Activated T-helper 9 cell treated with anti-CD3 and anti-CD28 coated beads, Interleukin-2, amount 50 U/mL, for 16 hours (primary cell): ENCODE data around the gene NT5C1B.

Source experiments
- DNase-seq: peaks from one replicate; pipeline ENCODE4 v3.0.0-alpha.2; 2020; ENCODE audit warnings: low read depth

Gene NT5C1B

DNA sequence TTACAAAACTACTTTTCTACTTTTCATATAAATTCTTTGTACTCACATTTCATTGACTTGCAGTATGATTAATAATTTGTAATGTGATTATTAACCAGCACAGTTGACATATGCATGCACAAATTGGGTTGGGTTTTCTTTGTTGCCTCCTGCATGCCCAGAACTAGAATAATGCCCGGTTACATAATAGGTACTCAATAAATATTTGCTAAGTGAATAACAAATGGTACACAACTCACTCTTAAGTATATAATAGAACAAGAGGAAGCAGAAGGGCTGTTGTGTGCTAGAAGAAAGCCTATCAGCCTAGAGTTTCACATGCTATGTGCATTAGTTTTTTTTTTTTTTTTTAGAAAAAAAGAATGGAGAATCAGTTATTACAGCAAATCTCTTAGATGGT is 38.2 kb downstream of the NT5C1B start:
- no peak for DNase-seq

DNA sequence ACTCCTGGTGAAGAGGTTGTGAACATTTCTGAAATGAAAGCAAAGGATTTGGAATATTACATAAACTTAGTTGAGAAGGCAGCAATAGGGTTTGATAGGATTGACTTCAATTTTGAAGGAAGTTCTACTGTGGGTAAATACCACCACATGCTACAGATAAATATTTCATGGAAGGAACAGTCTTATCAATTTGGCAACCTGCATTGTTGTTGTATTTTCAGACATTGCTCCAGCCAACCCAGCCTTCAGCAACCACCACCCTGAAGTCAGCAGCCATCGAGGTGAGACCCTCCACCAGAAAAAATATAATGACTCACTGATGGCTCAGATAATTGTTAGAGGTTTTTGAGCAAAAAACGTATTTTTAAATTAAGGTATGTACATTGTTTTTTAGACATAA is 38.9 kb downstream of the NT5C1B start:
- DNase-seq, result no peak

DNA sequence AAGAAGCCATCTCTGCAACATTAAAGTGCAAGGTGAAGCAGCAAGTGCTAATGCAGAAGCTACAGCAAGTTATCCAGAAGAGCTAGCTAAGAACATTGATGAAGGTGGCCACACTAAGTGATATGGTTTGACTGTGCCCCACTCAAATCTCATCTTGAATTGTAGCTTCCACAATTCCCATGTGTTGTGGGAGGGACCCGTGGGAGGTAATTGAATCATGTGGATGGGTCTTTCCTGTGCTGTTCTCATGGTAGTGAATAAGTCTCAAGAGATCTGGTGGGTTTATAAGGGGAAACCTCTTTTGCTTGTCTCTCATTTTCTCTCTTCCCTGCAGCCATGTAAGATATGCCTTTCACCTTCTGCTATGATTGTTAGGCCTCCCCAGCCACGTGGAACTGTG is 40.3 kb downstream of the NT5C1B start:
- DNase-seq, result no peak

DNA sequence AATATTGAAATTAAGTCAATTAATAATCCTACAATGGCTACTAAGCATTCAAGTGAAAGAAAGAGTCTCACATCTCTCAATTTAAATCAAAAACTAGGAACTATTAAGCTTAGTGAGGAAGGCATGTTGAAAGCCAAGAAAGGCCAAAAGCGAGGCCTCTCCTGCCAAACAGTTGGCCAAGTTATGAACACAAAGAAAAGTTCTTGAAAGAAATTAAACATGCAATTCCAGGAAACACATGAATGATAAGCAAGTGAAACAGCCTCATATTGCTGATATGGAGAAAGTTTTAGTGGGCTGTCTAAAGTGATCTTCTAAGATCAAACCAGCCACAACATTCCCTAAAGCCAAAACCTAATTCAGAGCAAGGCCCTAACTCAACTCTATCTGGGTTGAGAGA is 40.7 kb downstream of the NT5C1B start:
- DNase-seq, result no peak

DNA sequence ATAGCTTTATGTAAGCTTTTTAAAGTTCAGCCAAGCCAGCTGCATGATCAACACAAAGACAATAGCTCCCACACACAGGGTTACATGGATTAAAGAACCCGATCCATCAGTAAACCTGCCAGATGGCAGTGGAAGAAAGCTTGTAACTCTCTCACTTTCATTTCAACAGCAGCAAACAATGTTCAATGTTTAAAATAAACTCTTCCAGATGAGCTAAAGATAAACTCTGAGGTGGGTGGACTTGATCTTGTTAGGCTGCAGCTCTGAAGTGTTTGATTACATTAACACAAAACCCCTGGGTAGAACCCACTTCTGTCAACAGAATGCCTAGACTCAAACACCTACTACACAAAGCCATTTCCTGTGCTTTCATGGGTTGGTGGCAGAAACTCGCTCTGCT is 42.8 kb downstream of the NT5C1B start:
- no peak for DNase-seq

DNA sequence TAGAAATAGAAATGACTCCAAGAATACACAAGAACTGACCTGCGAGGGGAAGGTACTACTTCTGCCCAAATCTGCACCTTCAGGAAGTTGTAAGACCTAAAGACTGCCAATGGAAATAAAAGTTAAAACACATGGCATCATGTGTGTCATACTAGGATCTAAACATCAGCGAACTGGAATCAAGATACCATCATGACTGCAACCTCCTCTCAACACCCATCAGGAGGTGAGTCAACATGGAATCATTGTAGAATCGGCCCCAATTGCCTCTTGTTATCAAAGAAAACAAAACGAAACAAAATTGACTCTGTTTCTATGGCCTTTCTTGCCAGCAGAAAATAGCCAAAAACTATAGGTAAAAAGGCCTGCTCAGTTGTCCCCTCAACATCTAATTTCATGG is 44.0 kb downstream of the NT5C1B start:
- no peak for DNase-seq

DNA sequence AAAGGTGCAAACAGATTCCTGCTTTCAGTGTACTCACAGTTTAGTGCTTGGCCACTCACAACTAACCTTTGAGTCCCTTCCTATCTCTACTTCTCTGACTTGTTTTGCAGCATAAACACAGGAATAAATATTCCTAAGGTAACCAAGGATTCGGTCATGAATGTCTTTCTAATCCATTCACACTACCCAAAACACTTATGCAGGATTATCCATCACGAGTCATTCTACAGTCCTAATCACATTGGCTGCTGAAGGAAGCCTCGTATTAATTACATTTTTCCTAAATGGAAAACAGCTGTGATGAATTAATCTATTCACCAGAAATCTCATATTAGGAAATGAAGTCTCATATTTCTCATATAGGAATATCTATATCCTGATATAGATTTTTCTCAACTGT is 45.2 kb downstream of the NT5C1B start:
- no peak for DNase-seq

DNA sequence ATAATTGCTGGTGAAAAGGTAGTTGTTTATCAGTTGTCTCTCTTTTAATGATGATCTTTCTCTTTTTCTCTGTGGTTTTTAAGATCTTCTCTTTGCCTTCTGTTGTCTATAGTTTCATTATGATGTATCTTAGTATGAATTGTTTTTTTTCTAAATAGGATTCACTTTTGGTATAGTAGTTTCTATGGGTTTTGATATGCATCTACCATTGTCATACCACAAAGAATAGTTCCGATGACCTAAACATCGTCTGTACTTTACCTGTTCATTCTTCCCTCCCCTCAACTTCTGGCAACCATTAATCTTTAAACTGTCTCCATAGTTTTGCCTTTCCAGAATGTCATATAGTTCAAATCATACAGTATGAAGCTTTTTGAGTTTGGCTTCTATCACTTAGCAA is 48.5 kb downstream of the NT5C1B start:
- DNase-seq, result no peak

DNA sequence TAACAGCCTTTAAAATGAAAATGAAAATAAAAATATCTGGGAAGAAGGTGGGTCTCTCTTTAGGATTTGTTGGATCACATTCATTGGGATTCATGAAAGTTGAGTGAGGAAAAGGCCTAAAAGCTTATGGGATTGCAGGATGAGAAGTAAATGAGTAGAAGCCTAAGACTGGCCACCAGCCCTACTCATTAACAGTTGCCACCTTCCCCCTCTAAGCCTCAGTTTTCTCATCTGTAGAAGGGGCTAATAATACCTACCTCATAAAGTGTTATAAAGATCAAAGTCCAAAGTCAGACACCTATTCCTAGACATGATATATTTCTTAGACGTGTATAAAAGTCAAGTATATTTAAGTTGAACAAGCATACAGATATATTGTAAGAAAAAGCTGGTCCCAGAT is 52.7 kb downstream of the NT5C1B start:
- no peak for DNase-seq

DNA sequence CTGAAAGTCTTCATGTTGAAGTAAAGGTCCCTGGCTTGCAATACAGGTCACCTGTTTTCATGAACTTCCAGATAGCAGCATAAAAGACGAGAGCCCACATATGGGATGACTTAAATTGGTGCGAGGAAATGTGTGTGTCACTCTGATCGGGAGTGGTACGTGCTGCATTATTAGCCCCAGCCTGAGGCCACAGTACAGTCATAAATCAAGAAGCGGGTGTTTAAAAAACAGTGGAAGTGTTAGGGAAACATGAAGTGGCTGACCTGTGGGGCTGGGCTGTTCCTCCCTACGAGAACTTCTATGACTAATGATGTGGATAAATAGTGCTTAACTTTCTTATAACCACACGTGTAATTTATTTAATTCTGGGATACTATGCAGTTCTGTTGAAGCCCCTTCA is 53.3 kb downstream of the NT5C1B start:
- no peak for DNase-seq

DNA sequence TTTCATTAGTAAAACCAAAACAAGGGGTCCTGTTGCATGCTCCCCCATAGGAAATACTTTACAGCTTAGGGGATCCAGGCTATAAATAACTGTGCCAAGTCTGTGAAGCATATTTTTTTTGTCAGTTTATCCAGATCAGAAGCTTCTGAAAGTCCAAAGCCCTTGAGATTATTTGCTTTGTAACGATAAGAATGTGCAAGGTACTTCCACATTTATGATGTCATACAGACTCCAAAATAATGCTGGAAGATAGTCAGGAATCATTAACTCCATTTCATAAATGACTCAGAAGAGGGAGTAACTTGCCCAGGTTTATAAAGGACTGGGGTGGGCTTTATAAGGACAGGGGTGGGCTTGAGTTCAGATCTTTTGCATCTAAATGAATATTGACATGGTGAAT is 58.2 kb downstream of the NT5C1B start:
- DNase-seq, result no peak

DNA sequence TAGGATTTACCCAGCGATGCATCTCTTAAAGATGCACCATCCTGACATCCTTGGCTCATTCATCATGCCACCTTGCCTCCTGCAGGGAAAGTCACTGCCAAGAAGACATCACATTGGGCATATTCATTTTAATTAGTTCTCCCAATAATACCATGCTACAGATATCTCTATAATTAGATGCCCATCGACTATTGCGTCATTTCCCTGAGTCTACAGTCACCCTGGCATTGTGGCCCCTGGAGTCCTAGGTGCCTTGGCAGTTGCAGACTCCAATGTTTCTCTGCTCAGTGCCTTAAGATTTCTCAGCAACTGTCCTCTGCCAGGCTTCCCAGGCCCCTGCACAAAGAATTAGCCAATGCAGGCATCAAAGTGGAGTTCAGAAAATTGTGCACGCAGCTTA is 61.5 kb downstream of the NT5C1B start:
- DNase-seq, result no peak

DNA sequence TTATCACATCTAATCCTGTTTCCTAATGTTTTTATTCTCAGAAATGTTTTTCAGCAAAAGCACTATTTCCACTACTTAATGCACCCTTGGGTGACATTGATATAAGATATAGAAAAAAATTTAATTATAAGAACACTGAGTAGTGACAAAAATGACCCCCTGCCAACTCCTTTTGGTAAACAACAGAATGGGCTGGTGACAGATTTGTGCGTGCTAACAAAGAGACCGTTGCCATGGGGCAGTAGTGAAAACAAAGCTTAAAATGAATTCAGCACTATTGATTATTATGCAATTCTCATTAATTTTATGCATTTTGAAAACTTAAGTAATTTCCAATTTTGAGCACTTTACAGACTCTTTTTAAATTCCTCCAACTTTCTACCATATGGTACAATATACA is 62.0 kb downstream of the NT5C1B start:
- no peak for DNase-seq

DNA sequence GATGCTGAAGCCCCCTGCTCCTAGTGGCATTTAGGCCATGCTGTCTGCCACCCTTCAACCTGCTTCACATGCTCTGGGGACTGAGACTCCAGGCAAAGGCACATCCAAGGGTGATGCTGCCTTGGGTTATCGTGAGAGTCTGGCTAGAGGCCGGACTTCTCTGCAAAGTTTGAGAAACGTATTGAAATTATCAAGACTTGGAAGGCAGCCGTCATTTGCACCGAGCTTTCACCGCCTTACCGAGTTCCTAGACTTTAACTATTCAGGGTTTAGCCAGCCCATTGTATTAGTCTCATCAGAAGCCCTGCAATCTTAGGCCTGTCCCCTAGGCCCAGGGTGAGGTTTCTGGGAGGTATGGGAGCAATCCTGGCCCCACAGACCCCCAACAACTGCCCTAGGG is 62.9 kb downstream of the NT5C1B start:
- DNase-seq, result no peak

DNA sequence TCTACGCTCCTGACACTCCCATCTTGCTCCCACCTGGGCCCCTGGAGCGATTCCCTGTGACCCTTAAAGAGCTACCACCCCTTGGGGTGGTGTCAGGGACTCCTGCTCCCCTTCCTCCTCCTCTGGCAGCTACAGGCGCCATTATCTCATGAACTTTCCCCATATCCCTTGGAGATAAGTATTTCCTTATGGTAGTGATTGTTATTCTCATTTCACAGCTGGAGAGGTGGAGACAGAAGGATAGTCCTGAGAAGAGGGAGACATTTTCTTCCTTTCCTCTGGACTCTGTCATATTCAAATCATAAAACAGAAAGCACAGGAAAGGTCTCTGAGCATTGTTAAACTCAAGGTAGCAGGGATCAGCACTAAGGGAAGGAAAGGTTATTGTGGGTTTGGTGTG is 63.5 kb downstream of the NT5C1B start:
- no peak for DNase-seq

DNA sequence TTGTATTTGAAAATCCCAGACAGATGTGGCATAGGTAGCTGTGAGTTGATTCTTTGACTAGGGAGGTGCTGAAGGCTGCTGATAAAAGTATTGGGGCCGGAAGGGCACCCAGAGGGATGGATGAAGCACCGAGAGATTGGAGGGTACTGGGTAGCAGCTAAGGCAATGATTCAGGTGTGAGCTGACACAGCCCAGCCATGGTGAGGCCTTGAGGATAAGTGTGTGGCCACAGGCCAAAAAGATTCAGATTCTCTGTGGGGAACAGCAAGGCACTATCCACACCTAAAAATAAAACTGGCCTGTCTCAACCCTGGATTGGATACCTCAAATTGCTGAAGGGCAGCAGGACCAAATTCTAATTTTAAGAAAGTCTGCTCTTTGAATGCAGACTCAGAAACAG is 64.1 kb downstream of the NT5C1B start:
- DNase-seq, result no peak

DNA sequence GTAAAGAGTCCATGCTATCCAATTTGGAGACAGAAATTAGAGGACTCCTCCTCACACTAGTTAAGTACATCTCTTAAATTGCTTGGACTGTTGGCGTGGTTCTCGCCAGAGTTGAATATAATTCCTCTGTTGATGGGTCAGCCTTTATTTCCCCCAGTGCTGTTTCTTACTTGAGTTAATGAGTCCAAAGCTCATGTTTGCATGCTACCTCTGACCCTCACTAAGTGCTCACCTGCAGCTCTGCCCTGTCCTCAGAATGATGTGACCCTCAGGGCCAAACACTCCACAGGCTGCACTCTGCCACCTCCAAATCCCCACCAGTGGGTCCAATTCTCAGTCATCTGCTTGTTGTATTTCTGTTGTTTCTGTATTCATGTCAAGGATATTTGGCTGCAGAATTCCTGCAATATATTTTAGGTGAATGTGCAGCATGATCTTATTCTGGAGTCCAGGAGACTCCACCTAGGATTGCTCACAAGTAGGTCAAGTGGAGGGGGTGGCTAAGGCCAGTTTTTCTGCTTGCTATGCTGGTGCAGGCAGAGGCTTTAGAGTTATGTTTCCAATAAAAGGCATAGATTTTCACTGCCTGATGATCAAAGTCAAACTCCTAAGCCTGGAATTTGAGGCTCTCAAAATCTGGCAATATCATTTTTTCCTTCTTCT is 66.8 kb downstream of the NT5C1B start:
- no peak for DNase-seq

DNA sequence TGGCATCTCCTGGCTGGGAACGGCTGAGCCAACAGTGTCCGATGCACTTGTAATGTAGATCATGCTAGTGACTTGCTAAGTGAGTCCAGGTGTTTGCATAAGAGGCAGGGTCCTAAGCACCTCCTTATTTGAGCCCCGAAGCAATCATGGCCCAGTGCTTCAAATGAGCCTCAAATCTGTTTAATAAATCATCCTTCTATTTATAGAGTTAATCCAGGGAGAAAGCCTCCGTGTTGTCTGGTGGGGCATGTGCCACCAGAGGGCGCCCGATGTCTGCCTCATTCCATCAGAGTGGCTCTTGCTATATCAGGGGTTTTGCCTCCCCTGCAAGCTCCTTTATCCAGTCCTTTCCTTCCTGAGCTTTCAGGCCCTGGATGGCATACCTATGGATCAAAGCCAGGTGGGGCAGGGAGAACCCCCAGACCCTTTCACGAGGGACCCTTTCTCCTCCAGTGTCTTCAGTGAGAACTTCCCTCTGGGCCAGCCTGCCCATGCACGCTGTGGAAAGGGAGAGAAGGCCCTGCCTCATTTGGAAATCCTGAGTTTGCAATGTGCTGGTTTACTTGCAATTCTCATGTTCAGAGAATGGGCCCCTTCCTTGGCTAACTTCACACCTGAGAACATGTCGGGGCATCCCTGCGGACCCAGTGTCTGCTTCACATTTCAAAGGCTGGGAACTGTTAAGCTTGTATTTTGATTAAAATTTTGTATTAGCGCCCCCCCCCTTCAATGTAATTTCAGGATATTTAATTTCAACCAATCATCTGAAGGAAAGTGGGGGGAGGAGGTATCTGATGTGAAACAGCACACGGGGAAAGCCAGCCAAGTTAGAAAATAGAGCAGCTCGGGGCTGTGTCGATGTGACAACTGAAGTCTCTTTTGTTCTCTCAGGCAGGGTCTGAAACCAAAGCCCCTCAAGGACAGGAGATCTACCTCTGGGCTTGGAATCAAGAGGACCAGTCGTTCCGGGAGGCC is 68.6 kb downstream of the NT5C1B start:
- peak; percentile 57 for DNase-seq

DNA sequence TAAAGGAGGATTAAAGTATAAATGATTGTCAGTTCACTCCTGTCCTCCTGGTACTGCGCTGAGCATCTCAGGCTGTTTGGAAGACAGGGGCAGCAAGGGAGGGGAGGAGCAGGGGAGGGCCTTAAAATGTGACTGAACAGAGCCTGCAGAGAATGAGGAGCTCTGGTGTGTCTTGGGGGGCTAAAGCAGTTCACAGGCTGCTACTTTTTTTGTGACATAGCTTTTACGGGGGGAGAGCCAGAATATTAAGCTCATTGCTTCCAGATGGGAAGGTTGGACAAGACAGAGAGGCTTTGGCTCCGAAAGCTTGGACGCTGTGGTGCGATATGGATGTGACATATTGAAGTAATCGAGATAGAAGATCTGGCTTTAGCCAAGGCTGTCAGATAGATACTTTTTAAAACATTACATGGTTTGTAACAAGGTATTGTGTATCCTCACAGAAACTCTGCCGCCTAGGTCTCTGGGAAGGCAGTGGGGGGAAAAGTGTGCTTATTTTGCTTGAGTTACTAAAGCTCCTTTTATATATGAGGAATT is 69.4 kb downstream of the NT5C1B start:
- DNase-seq, result no peak

DNA sequence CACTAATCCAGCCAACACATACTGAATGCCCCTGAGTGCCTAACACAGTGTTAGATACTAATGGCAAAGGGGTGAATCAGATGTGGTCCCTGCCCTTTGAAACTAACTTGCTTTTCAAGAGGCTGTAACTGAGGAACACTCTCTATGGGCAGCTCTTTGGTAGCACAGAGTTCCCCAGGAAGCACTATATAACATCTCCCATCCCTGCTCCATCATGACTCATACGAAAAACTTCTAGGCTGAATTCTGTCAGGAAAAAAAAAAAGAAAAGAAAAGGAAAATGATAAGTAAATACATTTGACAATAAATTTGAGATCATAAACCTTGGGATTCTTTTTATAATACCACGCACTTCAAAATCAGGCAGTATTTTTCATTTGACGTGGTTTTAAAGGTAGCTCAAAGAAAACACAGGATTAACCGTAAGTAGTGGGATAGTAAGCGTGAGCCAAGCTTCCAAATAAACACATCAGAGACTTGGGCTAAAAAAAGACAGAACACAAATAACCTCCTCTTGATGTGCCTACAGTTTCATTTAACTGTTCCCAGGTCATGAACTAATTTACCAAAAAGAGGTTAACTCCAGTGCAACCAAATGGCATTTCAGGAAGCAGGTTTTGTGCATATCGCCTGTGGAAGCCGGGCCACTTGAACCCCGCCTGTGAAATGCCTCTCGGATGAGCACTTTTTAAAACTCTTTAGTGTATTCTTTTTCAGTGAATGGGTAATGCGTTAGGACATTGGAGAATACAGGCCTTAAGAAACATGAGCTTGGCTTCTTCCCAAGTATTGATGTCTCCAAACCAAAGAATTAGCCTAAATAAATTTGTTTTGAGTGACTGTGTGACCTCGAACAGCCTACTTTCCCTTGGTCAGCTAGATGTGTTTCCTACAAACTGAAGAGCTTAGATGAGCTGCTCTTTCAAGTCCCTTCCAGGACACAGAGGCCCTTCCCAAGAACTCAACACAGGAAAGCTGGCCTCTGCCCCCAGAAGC is 71.0 kb downstream of the NT5C1B start:
- no peak for DNase-seq

DNA sequence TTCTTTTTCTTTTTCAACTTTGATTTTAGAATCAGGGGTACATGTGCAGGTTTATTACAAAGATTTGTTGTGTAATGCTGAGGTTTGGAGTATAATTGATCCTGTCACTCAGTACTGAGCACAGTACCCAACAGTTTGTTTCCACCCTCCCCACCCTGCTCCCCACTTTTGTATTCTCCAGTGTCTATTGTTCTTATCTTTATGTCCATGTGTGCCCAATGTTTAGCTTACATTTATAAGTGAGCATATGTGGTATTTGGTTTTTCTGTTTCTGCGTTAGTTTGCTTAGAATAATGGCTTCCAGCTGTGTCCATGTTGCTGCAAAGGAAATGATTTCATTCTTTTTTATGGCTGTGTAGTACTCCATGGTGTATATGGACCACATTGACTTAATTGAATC is 72.0 kb downstream of the NT5C1B start:
- DNase-seq, result no peak

DNA sequence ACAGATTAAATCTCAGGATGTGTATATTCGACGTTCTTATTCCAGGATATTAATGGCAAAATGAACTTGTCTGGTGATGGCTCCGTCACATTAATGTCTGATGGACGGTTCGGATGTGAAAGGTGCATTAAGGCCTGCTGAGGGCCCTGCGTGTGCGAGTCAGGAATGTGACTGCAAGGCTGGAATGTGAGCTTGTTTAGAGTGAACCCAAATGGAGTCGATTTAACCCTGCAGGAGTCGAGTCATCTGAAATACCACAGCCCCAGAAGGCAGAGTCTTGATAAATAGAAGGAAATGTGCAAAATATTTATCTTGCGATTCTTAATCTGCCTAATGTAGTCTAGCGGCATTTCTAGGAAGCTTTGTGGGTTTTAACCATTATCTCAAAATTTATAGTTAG is 73.3 kb downstream of the NT5C1B start:
- no peak for DNase-seq
